Progenitor cell of endocrine pancreas (in vitro differentiated cells): ENCODE results near the gene STAC. TPM values are rescaled to one million over a fixed set of nuclear protein-coding genes. Genes with fewer than 3 reads are reported as not detected.
A peak's percentile ranks its signal among the peaks of the same experiment; 100 is the strongest.

ENCODE experiments used
- DNase-seq: peaks from one replicate; pipeline ENCODE4 v3.0.0; 2021; ENCODE audit warnings: low spot score; ENCODE audit not compliant: unreplicated experiment
- H3K27ac Mint-ChIP-seq: 2 replicates; pipeline ENCODE4 v1.8.0; 2021; ENCODE audit warnings: mild to moderate bottlenecking, moderate library complexity, mixed read lengths
- H3K27me3 Mint-ChIP-seq: 2 replicates; pipeline ENCODE4 v1.8.0; 2021; ENCODE audit warnings: mixed read lengths
- H3K36me3 Mint-ChIP-seq: 2 replicates; pipeline ENCODE4 v1.8.0; 2022; ENCODE audit warnings: mixed read lengths; ENCODE audit not compliant: insufficient read depth
- H3K4me1 Mint-ChIP-seq: 2 replicates; pipeline ENCODE4 v1.8.0; 2021; ENCODE audit warnings: low read depth, mixed read lengths
- H3K4me3 Mint-ChIP-seq: 2 replicates; pipeline ENCODE4 v1.8.0; 2021; ENCODE audit warnings: low read depth, mild to moderate bottlenecking, moderate library complexity, mixed read lengths
- H3K9me3 Mint-ChIP-seq: 2 replicates; pipeline ENCODE4 v1.8.0; 2021; ENCODE audit warnings: low read depth, mixed read lengths
- CTCF ChIP-seq: fragments of 200-600 bp; sonication (generic); IDR thresholded peaks from one replicate; pipeline ENCODE4 v1.5.0; 2021; ENCODE audit warnings: antibody characterized with exemption, mild to moderate bottlenecking; ENCODE audit not compliant: unreplicated experiment
- total RNA-seq: library from RNA; stranded (reverse); gene quantifications from 2 replicates; pipeline ENCODE4 v1.2.1, GENCODE V29; 2021

The STAC gene
- total RNA-seq, 1 donor from 2014 or later: 1.2 TPM

GRCh38 chr3:36543276-36543997, 163.1 kb downstream of the STAC start:
- Mint-ChIP-seq H3K9me3 (peaks cover 4% of the 10 kb centered on the region), H3K27ac (no peak overlapping the region), H3K27me3 (peaks cover 12% of the 10 kb centered on the region), H3K4me3 (no peak overlapping the region), H3K4me1 (peaks cover 10% of the 10 kb centered on the region), H3K36me3 (no peaks in the 10 kb centered on the region)
- no peak for TF ChIP-seq CTCF
- no peak for DNase-seq

GRCh38 chr3:36546226-36546625, 165.9 kb downstream of the STAC start:
- no peak overlapping the region for H3K27ac Mint-ChIP-seq
- no peak for DNase-seq
- peaks cover 12% of the 10 kb centered on the region for H3K27me3 Mint-ChIP-seq

GRCh38 chr3:36548712-36549111, 168.4 kb downstream of the STAC start:
- Mint-ChIP-seq H3K9me3 (peaks cover 8% of the 10 kb centered on the region), H3K27ac (no peak overlapping the region), H3K4me3 (no peak overlapping the region), H3K27me3 (no peaks in the 10 kb centered on the region), H3K36me3 (no peaks in the 10 kb centered on the region), H3K4me1 (peaks cover 10% of the 10 kb centered on the region)
- no peak for TF ChIP-seq CTCF
- no peak for DNase-seq

More at GRCh38 chr3:36546226-36546625, 165.9 kb downstream of the STAC start:
- Mint-ChIP-seq H3K36me3 (no peaks in the 10 kb centered on the region), H3K4me3 (no peak overlapping the region), H3K4me1 (peaks cover 10% of the 10 kb centered on the region), H3K9me3 (peaks cover 8% of the 10 kb centered on the region)
- TF ChIP-seq CTCF: no peak

GRCh38 chr3:36557021-36557707, 176.9 kb downstream of the STAC start:
- DNase-seq: no peak
- Mint-ChIP-seq H3K36me3 (no peaks in the 10 kb centered on the region), H3K9me3 (no peaks in the 10 kb centered on the region), H3K4me1 (peaks cover 57% of the 10 kb centered on the region), H3K27ac (no peak overlapping the region), H3K27me3 (no peaks in the 10 kb centered on the region), H3K4me3 (no peak overlapping the region)
- TF ChIP-seq CTCF: no peak

GRCh38 chr3:36557708-36558421, 177.6 kb downstream of the STAC start:
- peak overlapping the region; percentile 10 for H3K27ac Mint-ChIP-seq
- H3K4me3 Mint-ChIP-seq: no peak overlapping the region
- H3K27me3 Mint-ChIP-seq: no peaks in the 10 kb centered on the region
- TF ChIP-seq CTCF: no peak
- no peaks in the 10 kb centered on the region for H3K36me3 Mint-ChIP-seq
- no peaks in the 10 kb centered on the region for H3K9me3 Mint-ChIP-seq
- no peak for DNase-seq
- peaks cover 61% of the 10 kb centered on the region for H3K4me1 Mint-ChIP-seq
